DND-41 (cell line): Measurements from ENCODE around the gene DNAH10.

Experiments used
- ATAC-seq: fragments of 200-7000 bp; cut with Tn5 transposase; 3 replicates; pipeline ENCODE4 v1.9.1; 2021; ENCODE audit warnings: low read depth; ENCODE audit not compliant: insufficient read depth
- DNase-seq: peaks from one replicate; pipeline ENCODE4 v3.0.0-alpha.2; 2020
- H2AFZ ChIP-seq: 2 replicates; pipeline ENCODE4 v1.6.0; 2012; ENCODE audit warnings: low read depth, low read length
- H3K27ac ChIP-seq: 2 replicates; pipeline ENCODE4 v1.5.1; 2012; ENCODE audit warnings: low read length, inconsistent platforms
- H3K27me3 ChIP-seq: fragments of 200-600 bp; sonication (generic); 2 replicates; pipeline ENCODE4 v1.6.0; 2012; ENCODE audit warnings: low read length, mild to moderate bottlenecking, inconsistent platforms; ENCODE audit not compliant: insufficient read depth, poor library complexity
- H3K36me3 ChIP-seq: 2 replicates; pipeline ENCODE4 v1.5.1; 2012; ENCODE audit warnings: low read length, inconsistent platforms; ENCODE audit not compliant: insufficient read depth
- H3K4me1 ChIP-seq: 2 replicates; pipeline ENCODE4 v1.5.1; 2012; ENCODE audit warnings: mild to moderate bottlenecking, low read length; ENCODE audit not compliant: insufficient read depth
- H3K4me2 ChIP-seq: 2 replicates; pipeline ENCODE4 v1.6.0; 2012; ENCODE audit warnings: mild to moderate bottlenecking, moderate library complexity, low read length, inconsistent platforms; ENCODE audit not compliant: insufficient read depth
- H3K4me3 ChIP-seq, 2 experiments: fragments of 200-600 bp in 1 of 2; shearing (Covaris generic) in 1 of 2; 2 replicates each; pipeline ENCODE4 v1.5.1; 2012 to 2016; ENCODE audit warnings: inconsistent platforms in 2 of 2, low read length in 2 of 2, mild to moderate bottlenecking in 2 of 2, low read depth in 1 of 2, moderate library complexity in 1 of 2
- H3K79me2 ChIP-seq: 2 replicates; pipeline ENCODE4 v1.6.0; 2012; ENCODE audit warnings: low read length, inconsistent platforms; ENCODE audit not compliant: insufficient read depth
- H3K9ac ChIP-seq: 2 replicates; pipeline ENCODE4 v1.6.0; 2012; ENCODE audit warnings: low read depth, mild to moderate bottlenecking, inconsistent platforms, low read length, moderate library complexity
- H3K9me3 ChIP-seq: 2 replicates; pipeline ENCODE4 v1.5.1; 2012; ENCODE audit warnings: low read length, moderate library complexity, mild to moderate bottlenecking, inconsistent platforms; ENCODE audit not compliant: insufficient read depth, severe bottlenecking
- H4K20me1 ChIP-seq: 2 replicates; pipeline ENCODE4 v1.6.0; 2012; ENCODE audit warnings: low read length; ENCODE audit not compliant: insufficient read depth
- CTCF ChIP-seq: IDR thresholded peaks from 2 replicates; pipeline ENCODE4 v1.5.1; 2012; ENCODE audit warnings: borderline replicate concordance, low read length, moderate library complexity, mild to moderate bottlenecking; ENCODE audit not compliant: poor library complexity, severe bottlenecking; ENCODE audit errors: extremely low read depth
- EZH2 ChIP-seq: IDR thresholded peaks from 3 replicates; pipeline ENCODE4 v1.6.1; 2012; ENCODE audit warnings: borderline replicate concordance, low read depth, mild to moderate bottlenecking, moderate library complexity, low read length, inconsistent platforms; ENCODE audit not compliant: severe bottlenecking

DNAH10 gene

DNA sequence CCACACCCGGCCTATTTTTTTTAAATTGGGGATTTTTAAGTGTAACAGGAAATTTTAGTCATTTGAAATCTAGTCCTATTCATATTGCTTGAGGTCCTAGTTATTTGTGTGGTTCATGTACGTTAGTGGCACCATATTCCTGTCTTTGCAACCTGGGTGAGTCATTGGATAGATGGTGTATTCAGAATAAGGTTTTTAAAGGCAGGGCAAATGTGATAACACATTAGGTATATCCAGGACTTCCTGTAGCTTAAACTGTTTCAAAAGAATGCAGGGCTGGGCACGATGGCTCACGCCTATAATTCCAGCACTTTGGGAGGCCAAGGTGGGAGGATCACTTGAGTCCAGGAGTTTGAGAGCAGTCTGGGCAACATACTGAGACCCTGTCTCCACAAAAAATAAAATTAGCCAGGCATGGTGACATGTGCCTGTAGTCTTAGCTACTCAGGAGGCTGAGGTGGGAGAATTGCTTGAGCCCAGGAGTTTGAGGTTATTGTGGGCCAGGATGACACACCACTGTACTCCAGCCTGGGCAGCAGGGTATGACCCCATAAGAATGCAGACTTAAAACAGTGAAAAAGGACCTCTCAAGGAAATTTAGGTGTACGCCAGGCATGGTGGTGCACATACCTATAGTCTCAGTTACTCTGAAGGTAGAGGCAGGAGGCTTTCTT lies 41.8 kb upstream of the DNAH10 start:
- peaks cover 21% of the 10 kb centered on the region; the same call in 1 of the 2 replicates for H3K79me2 ChIP-seq
- peaks cover 42% of the 10 kb centered on the region for H3K36me3 ChIP-seq
- H3K4me2 ChIP-seq, result no peak overlapping the region
- H3K27me3 ChIP-seq, result no peaks in the 10 kb centered on the region
- no peaks in the 10 kb centered on the region for H4K20me1 ChIP-seq
- H3K9me3 ChIP-seq, result no peaks in the 10 kb centered on the region
- H3K27ac ChIP-seq, result no peak overlapping the region
- no peak overlapping the region for H3K9ac ChIP-seq
- no peak overlapping the region for H2AFZ ChIP-seq
- DNase-seq (no peak), ATAC-seq (no peak)
- TF ChIP-seq CTCF (no peak), EZH2 (no peak)
- no peak overlapping the region for H3K4me3 ChIP-seq
- 0 out of 2 replicates have a peak, but pooled peaks cover 2% of the 10 kb centered on the region for H3K4me1 ChIP-seq

DNA sequence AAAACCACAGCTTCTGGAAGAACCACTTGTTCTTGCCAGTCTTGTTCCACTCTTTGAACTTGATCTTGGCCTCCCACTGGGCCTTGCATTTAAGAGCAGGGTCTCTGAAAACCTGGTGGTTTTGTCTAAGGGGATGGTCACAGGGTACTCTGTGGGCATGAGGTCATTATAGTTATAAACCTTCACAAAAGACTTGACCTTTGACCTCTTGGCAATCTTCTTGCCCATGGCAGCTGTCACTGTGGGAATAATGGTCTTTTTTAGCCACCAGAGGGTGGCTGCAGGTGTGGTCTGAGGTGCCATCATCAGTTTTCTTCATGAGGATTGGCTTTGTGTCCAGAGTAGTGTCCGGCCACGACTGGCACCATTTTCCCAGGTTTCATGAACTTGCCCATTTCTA lies 40.9 kb upstream of the DNAH10 start:
- no peaks in the 10 kb centered on the region for H3K27me3 ChIP-seq
- no peak overlapping the region for H3K9ac ChIP-seq
- no peaks in the 10 kb centered on the region for H4K20me1 ChIP-seq
- H3K27ac ChIP-seq, result no peak overlapping the region
- no peaks in the 10 kb centered on the region for H3K4me1 ChIP-seq
- no peak overlapping the region for H2AFZ ChIP-seq
- ATAC-seq, result no peak
- H3K36me3 ChIP-seq, result peaks cover 51% of the 10 kb centered on the region
- H3K4me2 ChIP-seq, result no peak overlapping the region
- H3K4me3 ChIP-seq, result no peak overlapping the region
- H3K9me3 ChIP-seq, result no peaks in the 10 kb centered on the region
- peaks cover 11% of the 10 kb centered on the region; the same call in 1 of the 2 replicates for H3K79me2 ChIP-seq
- TF ChIP-seq EZH2 (no peak), CTCF (no peak)
- no peak for DNase-seq

- Histone ChIP-seq H3K4me1 (no peaks in the 10 kb centered on the region), H3K9me3 (no peaks in the 10 kb centered on the region), H3K4me2 (no peak overlapping the region), H4K20me1 (no peaks in the 10 kb centered on the region), H3K27me3 (no peaks in the 10 kb centered on the region), H3K36me3 (peaks cover 69% of the 10 kb centered on the region), H3K4me3 (no peak overlapping the region), H3K9ac (no peak overlapping the region), H3K27ac (no peak overlapping the region), H2AFZ (no peak overlapping the region), H3K79me2 (0 out of 2 replicates have a peak, but pooled peaks cover 4% of the 10 kb centered on the region)
- no peak for ATAC-seq
- DNase-seq, result no peak
- TF ChIP-seq CTCF (no peak), EZH2 (no peak)
These were observed 39.1 kb upstream of the DNAH10 start for GRCh38 chr12:123723011-123723410.

DNA sequence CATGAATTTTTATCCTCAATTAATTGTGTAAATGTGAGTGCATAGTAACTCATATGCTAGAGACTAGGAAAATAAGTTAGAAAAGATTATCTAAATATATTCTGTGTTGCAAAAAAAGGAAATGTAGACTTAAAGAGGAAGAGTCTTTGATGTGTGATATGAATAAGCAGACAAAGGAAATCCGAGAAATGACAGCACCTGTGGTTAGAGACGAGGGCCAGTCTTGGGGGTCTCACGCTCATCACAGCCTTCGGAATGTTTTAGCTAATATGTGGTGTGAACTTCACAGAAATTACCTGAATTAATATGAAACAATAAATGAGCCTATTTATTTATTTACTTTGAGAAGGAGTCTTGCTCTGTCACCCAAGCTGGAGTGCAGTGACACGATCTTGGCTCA lies 38.3 kb upstream of the DNAH10 start:
- Histone ChIP-seq H4K20me1 (no peaks in the 10 kb centered on the region), H3K4me3 (no peak overlapping the region), H3K9me3 (no peaks in the 10 kb centered on the region), H3K4me1 (no peaks in the 10 kb centered on the region), H3K27ac (no peak overlapping the region), H3K36me3 (peaks cover 77% of the 10 kb centered on the region), H3K79me2 (0 out of 2 replicates have a peak, but pooled peaks cover 4% of the 10 kb centered on the region), H3K27me3 (no peaks in the 10 kb centered on the region), H3K9ac (no peak overlapping the region), H2AFZ (no peak overlapping the region), H3K4me2 (no peak overlapping the region)
- ATAC-seq, result no peak
- no peak for DNase-seq
- TF ChIP-seq EZH2, result no peak
- no peak for TF ChIP-seq CTCF
